Melanocyte of skin (primary cell): ENCODE data around the gene CHMP4A. TPM values are rescaled to one million over a fixed set of nuclear protein-coding genes. Genes with fewer than 3 reads are reported as not detected.

ENCODE experiments used
- small RNA-seq, 2 donors: library from RNA; depleted of rRNA; stranded (forward); fragments of <200 nt; gene quantifications; one replicate each; pipeline ENCODE3, GENCODE V24; 2012
- total RNA-seq, 2 donors: library from RNA; depleted of rRNA; stranded (reverse); fragments of >200 nt; gene quantifications; 2 replicates each; pipeline ENCODE4 v1.2.3, GENCODE V29; 2012

Gene CHMP4A
- total RNA-seq = 10 to 100 TPM in 1 of 2 donors, 1 to 10 TPM in 1; 8.3 to 12.4 TPM

GRCh38 chr14:24212924-24213865 lies at the start of gene CHMP4A:
Gene CHMP4A (minus strand): TSS chr14:24213488. CDS start chr14:24213439, 49 bp downstream.

GRCh38 chr14:24232645-24233537 lies 19.6 kb upstream of the CHMP4A start, which contains the start of gene GMPR2:
Gene GMPR2 (plus strand): TSS chr14:24232929. CDS start chr14:24233254, 325 bp downstream.

GRCh38 chr14:24232121-24232644 lies 18.9 kb upstream of the CHMP4A start, which contains the start of gene NEDD8:
Gene NEDD8 (minus strand): TSS chr14:24232367. CDS start chr14:24232267, 100 bp downstream.

GRCh38 chr14:24215495-24216344 lies 2.4 kb upstream of the CHMP4A start, which contains the start of gene MDP1:
Gene MDP1 (minus strand): TSS chr14:24216066. CDS start chr14:24215955, 111 bp downstream.

GRCh38 chr14:24195186-24196070 lies 17.9 kb downstream of the CHMP4A start, which contains the start of gene TM9SF1:
Gene TM9SF1 (minus strand): TSS chr14:24195441. CDS start chr14:24195019, 422 bp downstream.

GRCh38 chr14:24188251-24189058 lies 24.8 kb downstream of the CHMP4A start, which contains the start of gene IPO4:
Gene IPO4 (minus strand): TSS chr14:24188816. CDS start chr14:24188787, 29 bp downstream.

GRCh38 chr14:24171422-24172260 lies 41.6 kb downstream of the CHMP4A start, which contains the start of gene REC8:
Gene REC8 (plus strand): TSS chr14:24172080. CDS start chr14:24172553, 473 bp downstream.

GRCh38 chr14:24160850-24161804 lies 52.2 kb downstream of the CHMP4A start, which contains the start of gene IRF9:
Gene IRF9 (plus strand): TSS chr14:24161265. CDS start chr14:24162145, 880 bp downstream.

Small RNA genes within 50 kb of the gene (small RNA-seq; reads per million reads assigned to genes)
- gene AL136295.4 = 0.29 to 0.73 reads per million in 2 donors
- gene CHMP4A = 0 reads per million in 2 donors
- 0 to 0.17 reads per million in 2 donors for gene IPO4
- gene IRF9 = 0 to 0.26 reads per million in 2 donors
- gene MDP1 = 0 to 0.13 reads per million in 2 donors

Other genes starting within 250 kb of the CHMP4A start
- 10 to 100 TPM in 1 of 2 donors, 1 to 10 TPM in 1; 8.9 to 11.7 TPM for gene DHRS4L2, start 224.6 kb downstream of the CHMP4A start, total RNA-seq
- gene CARMIL3, start 161.5 kb downstream of the CHMP4A start, total RNA-seq = 1 to 10 TPM in 1 of 2 donors, under 1 TPM in 1; 1.00 to 1.7 TPM
- not detected for gene CPNE6, start 141.9 kb downstream of the CHMP4A start, total RNA-seq
- 10 to 100 TPM in 1 of 2 donors, 1 to 10 TPM in 1; 9.3 to 16.7 TPM for gene PCK2, start 119.2 kb downstream of the CHMP4A start, total RNA-seq
- gene DCAF11, start 98.7 kb downstream of the CHMP4A start, total RNA-seq = 10 to 100 TPM; 74.3 to 83.3 TPM
- 1 to 10 TPM; 1.7 to 2.0 TPM for gene NRL, start 98.5 kb downstream of the CHMP4A start, total RNA-seq
- under 1 TPM in 1 of 2 donors, not detected in 1; 0.34 TPM for gene FITM1, start 82.8 kb downstream of the CHMP4A start, total RNA-seq
- gene PSME1, start 77.3 kb downstream of the CHMP4A start, total RNA-seq = 100 to 1,000 TPM; 116 TPM
- 10 to 100 TPM; 16.9 to 18.6 TPM for gene EMC9, start 71.9 kb downstream of the CHMP4A start, total RNA-seq
- gene PSME2, start 66.9 kb downstream of the CHMP4A start, total RNA-seq = 100 to 1,000 TPM; 163 to 168 TPM
- 10 to 100 TPM; 58.8 to 76.9 TPM for gene RNF31, start 66.0 kb downstream of the CHMP4A start, total RNA-seq
- 100 to 1,000 TPM; 161 to 192 TPM for gene IRF9, start 52.2 kb downstream of the CHMP4A start, total RNA-seq
- gene REC8, start 41.4 kb downstream of the CHMP4A start, total RNA-seq = 10 to 100 TPM in 1 of 2 donors, 1 to 10 TPM in 1; 8.9 to 29.0 TPM
- 10 to 100 TPM; 38.2 to 69.3 TPM for gene IPO4, start 24.7 kb downstream of the CHMP4A start, total RNA-seq
- 10 to 100 TPM; 57.6 to 60.9 TPM for gene TM9SF1, start 18.0 kb downstream of the CHMP4A start, total RNA-seq
- gene TSSK4, start 7.8 kb downstream of the CHMP4A start, total RNA-seq = not detected
- 1 to 10 TPM; 3.3 to 7.9 TPM for gene MDP1, start 2.6 kb upstream of the CHMP4A start, total RNA-seq
- 10 to 100 TPM; 80.2 to 96.6 TPM for gene NEDD8, start 18.9 kb upstream of the CHMP4A start, total RNA-seq
- 10 to 100 TPM; 39.9 to 64.6 TPM for gene GMPR2, start 19.4 kb upstream of the CHMP4A start, total RNA-seq
- gene TINF2, start 29.1 kb upstream of the CHMP4A start, total RNA-seq = 10 to 100 TPM; 44.6 to 52.7 TPM
- gene TGM1, start 49.7 kb upstream of the CHMP4A start, total RNA-seq = under 1 TPM in 1 of 2 donors, not detected in 1; 0.34 TPM
- 10 to 100 TPM; 38.5 to 41.0 TPM for gene RABGGTA, start 58.1 kb upstream of the CHMP4A start, total RNA-seq
- gene DHRS1, start 86.3 kb upstream of the CHMP4A start, total RNA-seq = 10 to 100 TPM; 11.0 to 20.3 TPM
- 10 to 100 TPM; 23.1 to 28.3 TPM for gene NOP9, start 86.4 kb upstream of the CHMP4A start, total RNA-seq
- gene CIDEB, start 94.5 kb upstream of the CHMP4A start, total RNA-seq = 1 to 10 TPM; 1.7 to 2.4 TPM
- 1 to 10 TPM; 3.3 to 4.5 TPM for gene LTB4R2, start 96.7 kb upstream of the CHMP4A start, total RNA-seq
- 1 to 10 TPM in 1 of 2 donors, under 1 TPM in 1; 1.00 to 2.1 TPM for gene LTB4R, start 98.0 kb upstream of the CHMP4A start, total RNA-seq
- gene ADCY4, start 121.6 kb upstream of the CHMP4A start, total RNA-seq = under 1 TPM; under 0.01 to 0.34 TPM
- 1 to 10 TPM; 3.4 to 3.7 TPM for gene RIPK3, start 126.5 kb upstream of the CHMP4A start, total RNA-seq
- gene NFATC4, start 154.7 kb upstream of the CHMP4A start, total RNA-seq = 10 to 100 TPM; 16.0 to 29.3 TPM
- gene NYNRIN, start 185.5 kb upstream of the CHMP4A start, total RNA-seq = 1 to 10 TPM; 1.0 to 1.7 TPM
- under 1 TPM; 0.33 to 0.34 TPM for gene CBLN3, start 216.2 kb upstream of the CHMP4A start, total RNA-seq
- 10 to 100 TPM; 42.3 to 46.5 TPM for gene KHNYN, start 216.5 kb upstream of the CHMP4A start, total RNA-seq
- 10 to 100 TPM in 1 of 2 donors, 1 to 10 TPM in 1; 7.3 to 15.5 TPM for gene SDR39U1, start 229.3 kb upstream of the CHMP4A start, total RNA-seq